Endothelial cell of umbilical vein (primary cell): ENCODE data around the gene ECI1. TPM values are rescaled to one million over a fixed set of nuclear protein-coding genes. Genes with fewer than 3 reads are reported as not detected.

Source experiments
- BruUV-seq: library from RNA; stranded (reverse); fragments of 400-500 nt; replicated peaks from 2 replicates; lab custom pipeline; 2021; lab: Mats Ljungman, UMichigan
- CTCF ChIA-PET: fragments of 300-600, 350-600 bp; sonication (Branson Sonifier 250); formaldehyde crosslinking; loops from one replicate; lab custom pipeline; 2021; ENCODE audit warnings: antibody characterized with exemption, inconsistent platforms; lab: Charles Lee
- POLR2A ChIA-PET: fragments of 300-600, 350-600 bp; sonication (Branson Sonifier 250); formaldehyde crosslinking; loops from one replicate; lab custom pipeline; 2021; ENCODE audit warnings: antibody characterized with exemption, inconsistent platforms; lab: Charles Lee
- DNase-seq: peaks from one replicate; pipeline ENCODE4 v3.0.0-alpha.2; 2011; ENCODE audit warnings: low read depth, low spot score
- FAIRE-seq: peaks from 2 replicates; lab custom pipeline; 2011; peaks lifted over from hg19 to GRCh38; lab: Jason Lieb, UNC
- H2AFZ ChIP-seq: 2 replicates; pipeline ENCODE4 v1.6.0; 2012; ENCODE audit warnings: low read depth, low read length, control low read depth, inconsistent platforms
- H3K27ac ChIP-seq: 2 replicates; pipeline ENCODE4 v1.5.1; 2011; ENCODE audit warnings: low read depth, mild to moderate bottlenecking, control low read depth, low read length, moderate library complexity; ENCODE audit not compliant: insufficient read depth
- H3K27me3 ChIP-seq, 2 experiments: 2 replicates each; pipeline versions ENCODE4 v1.6.0 to v1.6.1; 2011; ENCODE audit warnings: low read length in 2 of 2, mixed read lengths in 1 of 2; ENCODE audit not compliant: control insufficient read depth in 2 of 2, insufficient read depth in 2 of 2
- H3K36me3 ChIP-seq, 2 experiments: 2 replicates in 1 of 2; 3 replicates in 1 of 2; pipeline ENCODE4 v1.5.1; 2011; ENCODE audit warnings: low read length in 2 of 2, mild to moderate bottlenecking in 1 of 2, moderate library complexity in 1 of 2; ENCODE audit not compliant: control insufficient read depth in 2 of 2, insufficient read depth in 2 of 2; ENCODE audit errors: extremely low read depth in 1 of 2
- H3K4me1 ChIP-seq: 3 replicates; pipeline ENCODE4 v1.5.1; 2011; ENCODE audit warnings: mild to moderate bottlenecking, low read length; ENCODE audit not compliant: control insufficient read depth, insufficient read depth; ENCODE audit errors: extremely low read depth
- H3K4me2 ChIP-seq: 2 replicates; pipeline ENCODE4 v1.6.1; 2011; ENCODE audit warnings: low read length, control low read depth, mixed read lengths; ENCODE audit not compliant: insufficient read depth
- H3K4me3 ChIP-seq, 3 experiments: fragments of 200-600 bp in 1 of 3; sonication (generic), shearing (Covaris generic) in 1 of 3; replicated peaks in 1 of 3; 2 replicates each; pipeline ENCODE4 v1.5.1; 2011 to 2016; ENCODE audit warnings: control low read depth in 3 of 3, low read length in 3 of 3, mild to moderate bottlenecking in 2 of 3, inconsistent platforms in 1 of 3, low read depth in 1 of 3, moderate library complexity in 1 of 3; ENCODE audit not compliant: insufficient read depth in 1 of 3
- H3K79me2 ChIP-seq: 2 replicates; pipeline ENCODE4 v1.6.0; 2012; ENCODE audit warnings: low read length, inconsistent platforms; ENCODE audit not compliant: control insufficient read depth, insufficient read depth
- H3K9ac ChIP-seq: replicated peaks from 2 replicates; pipeline ENCODE3; 2011; ENCODE audit warnings: low read length, control low read depth; ENCODE audit not compliant: insufficient read depth; ENCODE audit errors: extremely low read depth
- H3K9me1 ChIP-seq: replicated peaks from 3 replicates; pipeline ENCODE4 v1.6.0; 2011; ENCODE audit warnings: mild to moderate bottlenecking, low read length; ENCODE audit not compliant: control insufficient read depth, insufficient read depth; ENCODE audit errors: extremely low read depth
- H3K9me3 ChIP-seq: replicated peaks from 2 replicates; pipeline ENCODE4 v1.5.1; 2012; ENCODE audit warnings: low read length, inconsistent platforms; ENCODE audit not compliant: control insufficient read depth, insufficient read depth
- H4K20me1 ChIP-seq: replicated peaks from 2 replicates; pipeline ENCODE3; 2011; ENCODE audit warnings: mild to moderate bottlenecking, low read length; ENCODE audit not compliant: control insufficient read depth, insufficient read depth; ENCODE audit errors: extremely low read depth
- CTCF ChIP-seq, 2 donors: IDR thresholded peaks; 1 replicate in 1 of 2; 2 replicates in 1 of 2; pipeline ENCODE4 v1.5.1; 2011; ENCODE audit warnings: low read length in 2 of 2, mild to moderate bottlenecking in 2 of 2, moderate library complexity in 2 of 2, control low read depth in 1 of 2, inconsistent platforms in 1 of 2, low read depth in 1 of 2; ENCODE audit not compliant: insufficient read depth in 1 of 2; ENCODE audit errors: extremely low read depth in 1 of 2
- EZH2 ChIP-seq: IDR thresholded peaks from 2 replicates; pipeline ENCODE4 v1.6.1; 2012; ENCODE audit warnings: borderline replicate concordance, low read depth, mild to moderate bottlenecking, moderate library complexity, low read length, inconsistent platforms; ENCODE audit not compliant: severe bottlenecking
- FOS ChIP-seq: IDR thresholded peaks from 2 replicates; pipeline ENCODE4 v1.6.1; 2011; ENCODE audit warnings: mild to moderate bottlenecking, low read length, moderate library complexity, borderline replicate concordance; ENCODE audit not compliant: insufficient read depth
- GATA2 ChIP-seq: IDR thresholded peaks from 2 replicates; pipeline ENCODE4 v1.7.0; 2011; ENCODE audit warnings: low read depth, mild to moderate bottlenecking, moderate library complexity, mixed read lengths, low read length; ENCODE audit not compliant: insufficient read length, insufficient read depth
- JUN ChIP-seq: IDR thresholded peaks from 2 replicates; pipeline ENCODE4 v1.6.1; 2011; ENCODE audit warnings: borderline replicate concordance, low read depth; ENCODE audit not compliant: insufficient read length, insufficient read depth
- MAX ChIP-seq: IDR thresholded peaks from 2 replicates; pipeline ENCODE4 v1.6.1; 2011; ENCODE audit not compliant: insufficient read depth, insufficient read length
- MYC ChIP-seq: IDR thresholded peaks from one replicate; pipeline ENCODE4 v1.6.1; 2011; ENCODE audit warnings: mild to moderate bottlenecking, low read depth, low read length
- POLR2A ChIP-seq: IDR thresholded peaks from 2 replicates; pipeline ENCODE4 v1.6.1; 2012; ENCODE audit warnings: low read depth, mild to moderate bottlenecking, control low read depth, low read length
- POLR2AphosphoS5 ChIP-seq: IDR thresholded peaks from 2 replicates; pipeline ENCODE4 v1.6.1; 2012; ENCODE audit warnings: low read depth, mild to moderate bottlenecking, control low read depth, low read length, moderate library complexity; ENCODE audit not compliant: insufficient read depth
- dilution Hi-C: fragments of 300-500 bp; cut with MboI; formaldehyde crosslinking; loops from one replicate; pipeline ENCODE4 v1.15.0; 2019; ENCODE audit warnings: low sequenced_read_pairs; ENCODE audit not compliant: extremely low pct_ligation_motif_present
- intact Hi-C: fragments of 100-400 bp; cut with micrococcal nuclease; formaldehyde crosslinking; loops from one replicate; pipeline ENCODE4 v1.10.0; 2022
- polyA plus RNA-seq, 4 experiments: library from polyadenylated mRNA; depleted of rRNA in 3 of 4; stranded (reverse) in 3 of 4; unstranded in 1 of 4; fragments of >200 nt; gene quantifications; 2 replicates each; pipeline versions ENCODE4 v1.2.1 to v1.2.3, GENCODE V29; 2011 to 2012; ENCODE audit warnings: missing spikeins in 1 of 4
- total RNA-seq: library from RNA; stranded (reverse); gene quantifications from 2 replicates; pipeline ENCODE4 v1.2.3, GENCODE V29; 2021

Gene ECI1
- total and polyA plus RNA-seq, 2 donors (not counting 3 experiments of a cell fraction or from before 2014, with no cell fraction given) = 43.6 to 48.3 TPM

GRCh38 chr16:2235695-2236336 is 15.6 kb downstream of the ECI1 start:
- Histone ChIP-seq H4K20me1 (no peaks in the 10 kb centered on the region), H3K9ac (no peak overlapping the region), H2AFZ (no peak overlapping the region), H3K36me3 (peaks cover 9 to 38% of the 10 kb centered on the region in 2 experiments), H3K4me2 (no peak overlapping the region), H3K27me3 (peaks cover 5 to 18% of the 10 kb centered on the region in 2 experiments), H3K4me3 (no peak overlapping the region), H3K9me1 (no peaks in the 10 kb centered on the region), H3K9me3 (no peaks in the 10 kb centered on the region), H3K4me1 (peaks cover 10% of the 10 kb centered on the region), H3K79me2 (no peaks in the 10 kb centered on the region), H3K27ac (no peak overlapping the region)
- intact Hi-C loops (no loop called here), dilution Hi-C loops (no loop called here)
- ChIA-PET POLR2A (no interaction called here), CTCF (interaction anchor here (2.4 kb wide), 1 partner anchor 16 kb away, joined by 11 read pairs; the partner anchor contains the start of gene ECI1)
- TF ChIP-seq POLR2A (no peak), GATA2 (no peak), JUN (no peak), MAX (no peak), EZH2 (no peak), FOS (no peak)
- DNase-seq (no peak), FAIRE-seq (no peak)
- BruUV-seq = no TSS peak

- TF ChIP-seq EZH2 (no peak), MAX (no peak), POLR2AphosphoS5 (no peak), FOS (no peak), CTCF (IDR thresholded peaks at IDR 0.05; ENCODE audit: extremely low read depth in 1 of 2, insufficient read depth in 1 of 2, low read depth in 1 of 2, low read length in 2 of 2) (no peak), MYC (no peak), GATA2 (no peak), JUN (no peak), POLR2A (no peak)
- dilution Hi-C loops = no loop called here
- Histone ChIP-seq H3K4me2 (no peak overlapping the region), H3K9me1 (no peaks in the 10 kb centered on the region), H2AFZ (no peak overlapping the region), H3K27ac (no peak overlapping the region), H3K4me1 (peaks cover 10% of the 10 kb centered on the region), H4K20me1 (no peaks in the 10 kb centered on the region), H3K27me3 (peaks cover 5 to 18% of the 10 kb centered on the region in 2 experiments), H3K79me2 (no peaks in the 10 kb centered on the region), H3K36me3 (peaks cover 9 to 39% of the 10 kb centered on the region in 2 experiments), H3K9ac (no peak overlapping the region), H3K9me3 (no peaks in the 10 kb centered on the region), H3K4me3 (no peak overlapping the region)
- BruUV-seq = no TSS peak
- DNase-seq = no peak
- no peak for FAIRE-seq
- CTCF ChIA-PET = no interaction called here
- POLR2A ChIA-PET = no interaction called here
- intact Hi-C loops = no loop called here
Observed at GRCh38 chr16:2235234-2235651, 16.1 kb downstream of the ECI1 start.
